Natural killer cell (primary cell): Measurements from ENCODE around the gene DENND10. TPM values are rescaled to one million over a fixed set of nuclear protein-coding genes. Genes with fewer than 3 reads are reported as not detected.

Experiments used
- ATAC-seq, 3 donors: fragments of 150-1000 bp in 2 of 3; fragments of 200-7000 bp in 1 of 3; cut with Tn5 transposase; 1 replicate in 1 of 3; 2 replicates in 2 of 3; pipeline ENCODE4 v1.10.0; 2021; ENCODE audit warnings: mild to moderate bottlenecking in 2 of 3, moderate library complexity in 2 of 3
- DNase-seq, 2 donors: peaks; one replicate each; pipeline versions ENCODE4 v3.0.0 to v3.0.0-alpha.2; 2013 to 2021; ENCODE audit warnings: mixed read lengths in 1 of 2
- H3K27ac ChIP-seq: one replicate; pipeline ENCODE4 v1.5.1; 2013; ENCODE audit warnings: mild to moderate bottlenecking, low read length
- H3K27me3 ChIP-seq: one replicate; pipeline ENCODE4 v1.6.1; 2013; ENCODE audit warnings: low read length; ENCODE audit not compliant: control insufficient read depth, insufficient read depth
- H3K36me3 ChIP-seq: one replicate; pipeline ENCODE4 v1.6.1; 2013; ENCODE audit warnings: low read length; ENCODE audit not compliant: control insufficient read depth, insufficient read depth
- H3K4me1 ChIP-seq: one replicate; pipeline ENCODE4 v1.6.1; 2013; ENCODE audit warnings: low read length; ENCODE audit not compliant: control insufficient read depth, insufficient read depth
- H3K4me3 ChIP-seq: one replicate; pipeline ENCODE4 v1.5.1; 2013; ENCODE audit warnings: low read length
- H3K9me3 ChIP-seq: one replicate; pipeline ENCODE4 v1.6.1; 2013; ENCODE audit warnings: low read length; ENCODE audit not compliant: control insufficient read depth, insufficient read depth
- H3K27ac Mint-ChIP-seq, 2 donors: one replicate each; pipeline ENCODE4 v1.8.0; 2022; ENCODE audit warnings: mild to moderate bottlenecking in 2 of 2, mixed read lengths in 2 of 2, moderate library complexity in 1 of 2
- H3K27me3 Mint-ChIP-seq, 2 donors: one replicate each; pipeline ENCODE4 v1.8.0; 2022; ENCODE audit warnings: low read depth in 2 of 2, mixed read lengths in 2 of 2
- H3K36me3 Mint-ChIP-seq: one replicate; pipeline ENCODE4 v1.8.0; 2022; ENCODE audit warnings: mixed read lengths
- H3K4me1 Mint-ChIP-seq, 2 donors: one replicate each; pipeline ENCODE4 v1.8.0; 2022; ENCODE audit warnings: mixed read lengths in 2 of 2
- H3K4me3 Mint-ChIP-seq: one replicate; pipeline ENCODE4 v1.8.0; 2022; ENCODE audit warnings: mild to moderate bottlenecking, moderate library complexity, mixed read lengths
- H3K9me3 Mint-ChIP-seq, 2 donors: one replicate each; pipeline ENCODE4 v1.8.0; 2022; ENCODE audit warnings: mixed read lengths in 2 of 2
- CTCF ChIP-seq: fragments of 200-600 bp; IDR thresholded peaks from one replicate; pipeline ENCODE4 v1.8.0; 2022; ENCODE audit warnings: antibody characterized with exemption
- WGBS: methylation state at CpG from one replicate; pipeline ENCODE4 v1.1.7; 2013; ENCODE audit warnings: missing lambda C conversion rate; ENCODE audit not compliant: insufficient coverage; 5-methylcytosine and 5-hydroxymethylcytosine counted together
- intact Hi-C: fragments of 100-400 bp; cut with micrococcal nuclease; formaldehyde crosslinking; loops from one replicate; pipeline ENCODE4 v1.14.2; 2022
- total RNA-seq, 4 donors: library from RNA; stranded (reverse); fragments of 120-200 nt in 1 of 4; gene quantifications; one replicate each; pipeline versions ENCODE4 v1.2.3 to v1.2.4, GENCODE V29; 2013 to 2022

The DENND10 gene
- total RNA-seq, 3 donors from 2014 or later (not counting 1 experiment from before 2014, with no cell fraction given), result 24.0 to 42.4 (median 33.9) TPM

GRCh38 chr10:119079599-119080520 lies 24.1 kb upstream of the DENND10 start:
- Histone ChIP-seq H3K9me3 (no peaks in the 10 kb centered on the region), H3K36me3 (no peaks in the 10 kb centered on the region), H3K27ac (peak overlapping the region; percentile 97), H3K4me3 (peak overlapping the region; percentile 97), H3K4me1 (peaks cover 32% of the 10 kb centered on the region), H3K27me3 (no peaks in the 10 kb centered on the region)
- Mint-ChIP-seq H3K27ac (peak overlapping the region; percentile 87 to 99), H3K4me1 (peaks cover 42 to 45% of the 10 kb centered on the region in 2 donors), H3K9me3 (no peaks in the 10 kb centered on the region), H3K27me3 (no peaks in the 10 kb centered on the region), H3K4me3 (peak overlapping the region; percentile 97), H3K36me3 (no peaks in the 10 kb centered on the region)
- DNase-seq (peak; percentile 64 to 79), ATAC-seq (peak; percentile 68 to 76 (median 69))
- WGBS, result under 1% methylated on average over 47 of the region's 48 CpGs
- TF ChIP-seq CTCF, result no peak
- intact Hi-C loops, result loop anchor here (1.0 to 5.0 kb wide), 4 partner anchors 11 to 97 kb away; partner anchors contain the start of genes DENND10 and PRDX3

GRCh38 chr10:119080521-119081259 lies 23.2 kb upstream of the DENND10 start, which contains the start of gene EIF3A:
Gene EIF3A, minus strand, starts transcription at chr10:119080817. Its CDS starts 141 bp downstream, at chr10:119080676.
- peak within 1 kb of the TSS; percentile 87 to 99 for H3K27ac Mint-ChIP-seq
- peak within 1 kb of the TSS; percentile 97 for H3K27ac ChIP-seq
- no peaks in the 10 kb centered on the region for H3K36me3 Mint-ChIP-seq
- H3K4me1 ChIP-seq, result peaks cover 27% of the 10 kb centered on the region
- peak within 1 kb of the TSS; percentile 97 for H3K4me3 ChIP-seq
- no peaks in the 10 kb centered on the region for H3K27me3 Mint-ChIP-seq
- H3K27me3 ChIP-seq, result no peaks in the 10 kb centered on the region
- H3K4me3 Mint-ChIP-seq, result peak within 1 kb of the TSS; percentile 97
- peaks cover 38 to 40% of the 10 kb centered on the region in 2 donors for H3K4me1 Mint-ChIP-seq
- TF ChIP-seq CTCF, result no peak
- intact Hi-C loops, result loop anchor here (1.0 to 5.0 kb wide), 4 partner anchors 11 to 97 kb away; partner anchors contain the start of genes DENND10 and PRDX3
- H3K36me3 ChIP-seq, result no peaks in the 10 kb centered on the region
- WGBS, result under 1% methylated on average over 74 of the region's 74 CpGs
- no peaks in the 10 kb centered on the region for H3K9me3 Mint-ChIP-seq
- no peaks in the 10 kb centered on the region for H3K9me3 ChIP-seq
- ATAC-seq (peak; percentile 75 to 92 (median 83)), DNase-seq (peak; percentile 96)

- WGBS, result 94% methylated on average over 11 of the region's 11 CpGs
- intact Hi-C loops, result loop anchor here (5.0 kb wide), 2 partner anchors 37 to 92 kb away; partner anchors contain the start of gene PRDX3
- Histone ChIP-seq H3K9me3 (no peaks in the 10 kb centered on the region), H3K4me3 (no peak overlapping the region), H3K4me1 (peaks cover 5% of the 10 kb centered on the region), H3K27me3 (no peaks in the 10 kb centered on the region), H3K36me3 (no peaks in the 10 kb centered on the region), H3K27ac (no peak overlapping the region)
- DNase-seq (no peak), ATAC-seq (no peak)
- no peak overlapping the region for H3K27ac Mint-ChIP-seq
- H3K4me3 Mint-ChIP-seq, result no peak overlapping the region
- no peaks in the 10 kb centered on the region for H3K9me3 Mint-ChIP-seq
- no peaks in the 10 kb centered on the region for H3K36me3 Mint-ChIP-seq
- no peak for TF ChIP-seq CTCF
- peaks cover 18 to 20% of the 10 kb centered on the region in 2 donors for H3K4me1 Mint-ChIP-seq
- no peaks in the 10 kb centered on the region for H3K27me3 Mint-ChIP-seq
Measured at GRCh38 chr10:119084896-119085295, 19.0 kb upstream of the DENND10 start.
